HCT116 (cell line): ENCODE measurements around the gene CCNL1. TPM values are rescaled to one million over a fixed set of nuclear protein-coding genes. Genes with fewer than 3 reads are reported as not detected.

Source experiments
- ATAC-seq: fragments of 200-7000 bp; cut with Tn5 transposase; 2 replicates; pipeline ENCODE4 v1.9.1; 2020; ENCODE audit warnings: mild to moderate bottlenecking, moderate library complexity
- BruUV-seq: library from RNA; stranded (reverse); fragments of 400-500 nt; replicated peaks from 2 replicates; lab custom pipeline; 2021; lab: Mats Ljungman, UMichigan
- CTCF ChIA-PET: fragments of 300-600 bp; sonication (Branson Sonifier 250); formaldehyde crosslinking; loops from one replicate; lab custom pipeline; 2021; ENCODE audit warnings: antibody characterized with exemption; lab: Charles Lee
- POLR2A ChIA-PET: fragments of 300-600, 350-600 bp; sonication (Branson Sonifier 250); formaldehyde crosslinking; loops from one replicate; lab custom pipeline; 2021; ENCODE audit warnings: antibody characterized with exemption; lab: Charles Lee
- RAD21 ChIA-PET, 2 experiments: fragments of 300-600 bp; sonication (Branson Sonifier 250); formaldehyde crosslinking; loops; one replicate each; lab custom pipeline; 2023; ENCODE audit warnings: low total read pairs in 2 of 2; ENCODE audit not compliant: uncharacterized antibody in 2 of 2, unreplicated experiment in 2 of 2, low non-redundant PET in 1 of 2; lab: Charles Lee
- DNase-seq: peaks from one replicate; pipeline ENCODE4 v3.0.0-alpha.2; 2010; ENCODE audit warnings: low read depth, low spot score
- H2AFZ ChIP-seq: fragments of 200-600 bp; shearing (Covaris generic), sonication (generic); 2 replicates; pipeline ENCODE4 v1.6.1; 2017; ENCODE audit warnings: low read depth, mixed run types, mixed read lengths, antibody characterized with exemption, low read length; ENCODE audit not compliant: poor library complexity, severe bottlenecking
- H3K27ac ChIP-seq: 2 replicates; pipeline ENCODE4 v1.5.1; 2012; ENCODE audit warnings: low read depth, low read length
- H3K27me3 ChIP-seq: fragments of 200-600 bp; sonication (generic); 2 replicates; pipeline ENCODE4 v1.6.1; 2016; ENCODE audit warnings: mixed run types, low read length, mixed read lengths; ENCODE audit not compliant: insufficient read depth
- H3K36me3 ChIP-seq, 2 experiments: fragments of 200-500 bp in 1 of 2; fragments of 200-600 bp in 1 of 2; sonication (Bioruptor generic) in 1 of 2; sonication (generic) in 1 of 2; 2 replicates each; pipeline versions ENCODE4 v1.5.1 to v1.6.1; 2014 to 2016; ENCODE audit warnings: low read length in 2 of 2, inconsistent platforms in 1 of 2, mixed read lengths in 1 of 2, mixed run types in 1 of 2; ENCODE audit not compliant: insufficient read depth in 2 of 2, control insufficient read depth in 1 of 2
- H3K4me1 ChIP-seq, 2 experiments: fragments of 200-600 bp in 1 of 2; sonication (generic) in 1 of 2; 2 replicates each; pipeline versions ENCODE4 v1.5.1 to v1.6.1; 2012 to 2017; ENCODE audit warnings: low read length in 2 of 2, inconsistent platforms in 1 of 2, mild to moderate bottlenecking in 1 of 2, mixed read lengths in 1 of 2, mixed run types in 1 of 2, moderate library complexity in 1 of 2; ENCODE audit not compliant: insufficient read depth in 2 of 2, control insufficient read depth in 1 of 2
- H3K4me2 ChIP-seq: fragments of 200-600 bp; sonication (generic); 2 replicates; pipeline ENCODE4 v1.6.1; 2017; ENCODE audit warnings: mixed run types, low read length, mixed read lengths
- H3K4me3 ChIP-seq, 2 experiments: fragments of 200-600 bp in 1 of 2; sonication (generic) in 1 of 2; replicated peaks in 1 of 2; 2 replicates each; pipeline ENCODE4 v1.5.1; 2011 to 2016; ENCODE audit warnings: low read length in 2 of 2, control low read depth in 1 of 2, low read depth in 1 of 2, mild to moderate bottlenecking in 1 of 2, mixed read lengths in 1 of 2, mixed run types in 1 of 2
- H3K79me2 ChIP-seq: fragments of 200-600 bp; sonication (generic); 2 replicates; pipeline ENCODE4 v1.6.1; 2017; ENCODE audit warnings: mild to moderate bottlenecking, mixed run types, low read length, moderate library complexity, mixed read lengths; ENCODE audit not compliant: insufficient read depth
- H3K9ac ChIP-seq: fragments of 200-600 bp; sonication (generic); 2 replicates; pipeline ENCODE4 v1.6.1; 2016; ENCODE audit warnings: low read length, mixed read lengths
- H3K9me2 ChIP-seq: fragments of 200-600 bp; sonication (generic), shearing (Covaris generic); 2 replicates; pipeline ENCODE4 v1.6.1; 2017; ENCODE audit warnings: mixed run types, mild to moderate bottlenecking, moderate library complexity; ENCODE audit not compliant: insufficient read depth
- H3K9me3 ChIP-seq, 2 experiments: fragments of 200-500 bp in 1 of 2; fragments of 200-600 bp in 1 of 2; sonication (Bioruptor generic) in 1 of 2; sonication (generic) in 1 of 2; 2 replicates each; pipeline ENCODE4 v1.6.1; 2014 to 2017; ENCODE audit warnings: low read length in 2 of 2, mixed read lengths in 2 of 2, inconsistent platforms in 1 of 2, low read depth in 1 of 2, mild to moderate bottlenecking in 1 of 2, mixed run types in 1 of 2, moderate library complexity in 1 of 2; ENCODE audit not compliant: control insufficient read depth in 1 of 2, insufficient read depth in 1 of 2
- H4K20me1 ChIP-seq: fragments of 200-600 bp; sonication (generic), shearing (Covaris generic); 2 replicates; pipeline ENCODE4 v1.6.1; 2017; ENCODE audit warnings: mixed run types, mild to moderate bottlenecking, moderate library complexity; ENCODE audit not compliant: insufficient read depth
- CBX3 ChIP-seq: IDR thresholded peaks from 2 replicates; pipeline ENCODE4 v1.6.1; 2012; ENCODE audit warnings: low read depth
- CEBPB ChIP-seq: IDR thresholded peaks from 2 replicates; pipeline ENCODE4 v1.6.1; 2012; ENCODE audit warnings: low read depth
- EGR1 ChIP-seq: IDR thresholded peaks from 2 replicates; pipeline ENCODE4 v1.6.1; 2012; ENCODE audit warnings: low read depth
- ELF1 ChIP-seq: IDR thresholded peaks from 2 replicates; pipeline ENCODE4 v1.6.1; 2012; ENCODE audit warnings: low read depth, borderline replicate concordance
- EZH2phosphoT487 ChIP-seq: fragments of 200-600 bp; IDR thresholded peaks from 2 replicates; pipeline ENCODE4 v1.6.1; 2018; ENCODE audit warnings: antibody characterized with exemption, borderline replicate concordance
- FOSL1 ChIP-seq: IDR thresholded peaks from 2 replicates; pipeline ENCODE4 v1.6.1; 2012; ENCODE audit warnings: low read depth
- JUND ChIP-seq: IDR thresholded peaks from 2 replicates; pipeline ENCODE4 v1.6.1; 2012
- POLR2A ChIP-seq: IDR thresholded peaks from 2 replicates; pipeline ENCODE4 v1.7.0; 2011; ENCODE audit warnings: borderline replicate concordance; ENCODE audit not compliant: insufficient read depth, insufficient read length; ENCODE audit errors: extremely low read depth
- POLR2AphosphoS5 ChIP-seq: IDR thresholded peaks from 2 replicates; pipeline ENCODE4 v1.6.1; 2011; ENCODE audit warnings: mild to moderate bottlenecking, low read depth, low read length, moderate library complexity
- RAD21 ChIP-seq: IDR thresholded peaks from 2 replicates; pipeline ENCODE4 v1.6.1; 2012; ENCODE audit warnings: low read depth, mild to moderate bottlenecking
- SP1 ChIP-seq: IDR thresholded peaks from 2 replicates; pipeline ENCODE4 v1.6.1; 2012; ENCODE audit warnings: low read depth
- SRF ChIP-seq: IDR thresholded peaks from 2 replicates; pipeline ENCODE4 v1.6.1; 2012; ENCODE audit warnings: low read depth
- ZFX ChIP-seq: fragments of 450-650 bp; IDR thresholded peaks from 2 replicates; pipeline ENCODE4 v1.6.1; 2017
- intact Hi-C: fragments of 100-400 bp; cut with micrococcal nuclease; formaldehyde crosslinking; loops from 2 replicates; pipeline ENCODE4 v1.10.0; 2022
- total RNA-seq: library from RNA; stranded (reverse); gene quantifications from one replicate; pipeline ENCODE4 v1.2.1, GENCODE V29; 2021; ENCODE audit not compliant: unreplicated experiment
- TF ChIP-seq, protein P1 (sequence below): IDR thresholded peaks from 2 replicates; pipeline ENCODE4 v1.6.1; 2012
- TF ChIP-seq, protein P2 (sequence below): IDR thresholded peaks from 2 replicates; pipeline ENCODE4 v1.6.1; 2012; ENCODE audit warnings: low read depth
- TF ChIP-seq, protein P3 (sequence below): IDR thresholded peaks from 2 replicates; pipeline ENCODE4 v1.6.1; 2011; ENCODE audit warnings: mild to moderate bottlenecking, low read length, moderate library complexity; ENCODE audit not compliant: insufficient replicate concordance; ENCODE audit errors: extremely low read depth
- TF ChIP-seq, protein P4 (sequence below), 3 experiments: fragments of 200-600 bp in 1 of 3; sonication (generic) in 1 of 3; IDR thresholded peaks in 2 of 3; conservative IDR thresholded peaks in 1 of 3; 2 replicates each; pipeline ENCODE4 v1.5.1; 2012 to 2017; ENCODE audit warnings: low read depth in 2 of 3, low read length in 2 of 3, antibody characterized with exemption in 1 of 3, borderline replicate concordance in 1 of 3, control low read depth in 1 of 3, mild to moderate bottlenecking in 1 of 3, mixed read lengths in 1 of 3, mixed run types in 1 of 3, moderate library complexity in 1 of 3; ENCODE audit not compliant: insufficient read depth in 1 of 3

Gene CCNL1
- total RNA-seq, 1 experiment from 2014 or later, result 96.7 TPM

GRCh38 chr3:157154563-157155330, 5.2 kb downstream of the CCNL1 start:
- Histone ChIP-seq H4K20me1 (peaks cover 90% of the 10 kb centered on the region), H3K4me1 (peaks cover 6 to 12% of the 10 kb centered on the region in 2 experiments; a peak in 3 of 4 replicates), H3K9me2 (no peaks in the 10 kb centered on the region), H3K4me3 (no peak overlapping the region), H3K9me3 (no peaks in the 10 kb centered on the region), H3K9ac (no peak overlapping the region), H3K27me3 (no peaks in the 10 kb centered on the region), H3K27ac (no peak overlapping the region), H3K4me2 (no peak overlapping the region), H3K36me3 (peaks cover 89 to 93% of the 10 kb centered on the region in 2 experiments), H2AFZ (no peak overlapping the region), H3K79me2 (peaks cover 100% of the 10 kb centered on the region)
- DNase-seq (no peak), ATAC-seq (no peak)
- RAD21 ChIA-PET, result no interaction called here
- BruUV-seq, result no TSS peak
- POLR2A ChIA-PET, result interaction anchor here (3.1 kb wide), 1 partner anchor 20 kb away, joined by 10 read pairs; no protein-coding TSS in a partner anchor
- CTCF ChIA-PET, result no interaction called here
- TF ChIP-seq ELF1 (no peak), JUND (no peak), POLR2AphosphoS5 (no peak), FOSL1 (no peak), RAD21 (no peak), CEBPB (no peak), EZH2phosphoT487 (no peak), EGR1 (no peak), CBX3 (no peak), SRF (no peak), ZFX (no peak), SP1 (no peak), POLR2A (no peak)
- TF ChIP-seq, protein P1, sequence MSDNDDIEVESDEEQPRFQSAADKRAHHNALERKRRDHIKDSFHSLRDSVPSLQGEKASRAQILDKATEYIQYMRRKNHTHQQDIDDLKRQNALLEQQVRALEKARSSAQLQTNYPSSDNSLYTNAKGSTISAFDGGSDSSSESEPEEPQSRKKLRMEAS, result no peak
- TF ChIP-seq, protein P2, sequence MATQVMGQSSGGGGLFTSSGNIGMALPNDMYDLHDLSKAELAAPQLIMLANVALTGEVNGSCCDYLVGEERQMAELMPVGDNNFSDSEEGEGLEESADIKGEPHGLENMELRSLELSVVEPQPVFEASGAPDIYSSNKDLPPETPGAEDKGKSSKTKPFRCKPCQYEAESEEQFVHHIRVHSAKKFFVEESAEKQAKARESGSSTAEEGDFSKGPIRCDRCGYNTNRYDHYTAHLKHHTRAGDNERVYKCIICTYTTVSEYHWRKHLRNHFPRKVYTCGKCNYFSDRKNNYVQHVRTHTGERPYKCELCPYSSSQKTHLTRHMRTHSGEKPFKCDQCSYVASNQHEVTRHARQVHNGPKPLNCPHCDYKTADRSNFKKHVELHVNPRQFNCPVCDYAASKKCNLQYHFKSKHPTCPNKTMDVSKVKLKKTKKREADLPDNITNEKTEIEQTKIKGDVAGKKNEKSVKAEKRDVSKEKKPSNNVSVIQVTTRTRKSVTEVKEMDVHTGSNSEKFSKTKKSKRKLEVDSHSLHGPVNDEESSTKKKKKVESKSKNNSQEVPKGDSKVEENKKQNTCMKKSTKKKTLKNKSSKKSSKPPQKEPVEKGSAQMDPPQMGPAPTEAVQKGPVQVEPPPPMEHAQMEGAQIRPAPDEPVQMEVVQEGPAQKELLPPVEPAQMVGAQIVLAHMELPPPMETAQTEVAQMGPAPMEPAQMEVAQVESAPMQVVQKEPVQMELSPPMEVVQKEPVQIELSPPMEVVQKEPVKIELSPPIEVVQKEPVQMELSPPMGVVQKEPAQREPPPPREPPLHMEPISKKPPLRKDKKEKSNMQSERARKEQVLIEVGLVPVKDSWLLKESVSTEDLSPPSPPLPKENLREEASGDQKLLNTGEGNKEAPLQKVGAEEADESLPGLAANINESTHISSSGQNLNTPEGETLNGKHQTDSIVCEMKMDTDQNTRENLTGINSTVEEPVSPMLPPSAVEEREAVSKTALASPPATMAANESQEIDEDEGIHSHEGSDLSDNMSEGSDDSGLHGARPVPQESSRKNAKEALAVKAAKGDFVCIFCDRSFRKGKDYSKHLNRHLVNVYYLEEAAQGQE, result no peak
- TF ChIP-seq, protein P3, sequence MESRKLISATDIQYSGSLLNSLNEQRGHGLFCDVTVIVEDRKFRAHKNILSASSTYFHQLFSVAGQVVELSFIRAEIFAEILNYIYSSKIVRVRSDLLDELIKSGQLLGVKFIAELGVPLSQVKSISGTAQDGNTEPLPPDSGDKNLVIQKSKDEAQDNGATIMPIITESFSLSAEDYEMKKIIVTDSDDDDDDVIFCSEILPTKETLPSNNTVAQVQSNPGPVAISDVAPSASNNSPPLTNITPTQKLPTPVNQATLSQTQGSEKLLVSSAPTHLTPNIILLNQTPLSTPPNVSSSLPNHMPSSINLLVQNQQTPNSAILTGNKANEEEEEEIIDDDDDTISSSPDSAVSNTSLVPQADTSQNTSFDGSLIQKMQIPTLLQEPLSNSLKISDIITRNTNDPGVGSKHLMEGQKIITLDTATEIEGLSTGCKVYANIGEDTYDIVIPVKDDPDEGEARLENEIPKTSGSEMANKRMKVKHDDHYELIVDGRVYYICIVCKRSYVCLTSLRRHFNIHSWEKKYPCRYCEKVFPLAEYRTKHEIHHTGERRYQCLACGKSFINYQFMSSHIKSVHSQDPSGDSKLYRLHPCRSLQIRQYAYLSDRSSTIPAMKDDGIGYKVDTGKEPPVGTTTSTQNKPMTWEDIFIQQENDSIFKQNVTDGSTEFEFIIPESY, result no peak
- TF ChIP-seq, protein P4, sequence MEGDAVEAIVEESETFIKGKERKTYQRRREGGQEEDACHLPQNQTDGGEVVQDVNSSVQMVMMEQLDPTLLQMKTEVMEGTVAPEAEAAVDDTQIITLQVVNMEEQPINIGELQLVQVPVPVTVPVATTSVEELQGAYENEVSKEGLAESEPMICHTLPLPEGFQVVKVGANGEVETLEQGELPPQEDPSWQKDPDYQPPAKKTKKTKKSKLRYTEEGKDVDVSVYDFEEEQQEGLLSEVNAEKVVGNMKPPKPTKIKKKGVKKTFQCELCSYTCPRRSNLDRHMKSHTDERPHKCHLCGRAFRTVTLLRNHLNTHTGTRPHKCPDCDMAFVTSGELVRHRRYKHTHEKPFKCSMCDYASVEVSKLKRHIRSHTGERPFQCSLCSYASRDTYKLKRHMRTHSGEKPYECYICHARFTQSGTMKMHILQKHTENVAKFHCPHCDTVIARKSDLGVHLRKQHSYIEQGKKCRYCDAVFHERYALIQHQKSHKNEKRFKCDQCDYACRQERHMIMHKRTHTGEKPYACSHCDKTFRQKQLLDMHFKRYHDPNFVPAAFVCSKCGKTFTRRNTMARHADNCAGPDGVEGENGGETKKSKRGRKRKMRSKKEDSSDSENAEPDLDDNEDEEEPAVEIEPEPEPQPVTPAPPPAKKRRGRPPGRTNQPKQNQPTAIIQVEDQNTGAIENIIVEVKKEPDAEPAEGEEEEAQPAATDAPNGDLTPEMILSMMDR (IDR thresholded peaks at IDR 0.05 in 2 of 3, conservative IDR thresholded peaks at IDR 0.05 in 1 of 3; ENCODE audit: borderline replicate concordance in 1 of 3, insufficient read depth in 1 of 3, low read depth in 2 of 3, low read length in 2 of 3), result no peak
- intact Hi-C loops, result no loop called here
